Activated naive CD4-positive, alpha-beta T cell treated with anti-CD3 and anti-CD28 coated beads, Interleukin-2, amount 50 U/mL, for 16 hours (primary cell): ENCODE measurements around the gene MIOX.
A peak's percentile ranks its signal among the peaks of the same experiment; 100 is the strongest.

ENCODE experiments used
- DNase-seq: peaks from one replicate; pipeline ENCODE4 v3.0.0-alpha.2; 2020

MIOX gene

DNA sequence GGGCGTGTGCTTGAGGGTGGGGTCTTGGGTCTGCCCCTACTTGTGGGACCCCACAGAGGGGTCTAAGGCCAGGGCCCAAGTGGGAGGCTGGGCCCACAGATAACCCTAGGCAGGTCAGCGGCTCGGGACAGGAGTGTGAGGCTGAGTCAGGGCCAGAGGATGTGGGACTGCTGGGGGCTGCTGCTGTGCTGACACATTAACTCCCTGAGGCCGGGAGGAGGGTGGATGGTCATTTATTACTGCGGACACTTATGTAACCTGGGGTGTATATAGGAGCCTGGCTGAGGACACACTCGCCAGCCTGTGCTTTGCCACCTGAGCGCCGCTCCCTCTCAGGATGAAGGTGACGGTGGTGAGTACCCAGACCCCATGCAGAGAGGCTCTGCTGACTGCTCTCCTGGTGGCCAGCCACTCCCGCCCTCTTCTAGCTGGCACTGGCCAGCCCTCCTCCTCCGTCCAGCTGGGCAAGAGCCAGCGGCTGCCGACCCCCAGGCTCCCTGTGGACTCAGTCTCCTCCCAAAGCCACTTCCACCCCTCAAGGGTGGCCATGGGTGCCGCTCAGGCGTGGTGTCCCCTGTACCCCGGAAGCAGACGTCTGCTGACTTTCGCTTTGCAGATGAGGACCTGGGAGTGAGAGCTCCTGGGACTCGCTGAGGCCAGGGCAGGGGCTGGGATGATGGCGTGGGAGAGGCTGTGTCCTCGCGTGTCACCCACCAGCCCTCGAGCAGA lies at the start of gene MIOX:
Gene MIOX (plus strand): TSS at position 299 of the 729 bp plus-strand sequence. CDS start 39 bp downstream, at position 338.
- DNase-seq, result no peak

DNA sequence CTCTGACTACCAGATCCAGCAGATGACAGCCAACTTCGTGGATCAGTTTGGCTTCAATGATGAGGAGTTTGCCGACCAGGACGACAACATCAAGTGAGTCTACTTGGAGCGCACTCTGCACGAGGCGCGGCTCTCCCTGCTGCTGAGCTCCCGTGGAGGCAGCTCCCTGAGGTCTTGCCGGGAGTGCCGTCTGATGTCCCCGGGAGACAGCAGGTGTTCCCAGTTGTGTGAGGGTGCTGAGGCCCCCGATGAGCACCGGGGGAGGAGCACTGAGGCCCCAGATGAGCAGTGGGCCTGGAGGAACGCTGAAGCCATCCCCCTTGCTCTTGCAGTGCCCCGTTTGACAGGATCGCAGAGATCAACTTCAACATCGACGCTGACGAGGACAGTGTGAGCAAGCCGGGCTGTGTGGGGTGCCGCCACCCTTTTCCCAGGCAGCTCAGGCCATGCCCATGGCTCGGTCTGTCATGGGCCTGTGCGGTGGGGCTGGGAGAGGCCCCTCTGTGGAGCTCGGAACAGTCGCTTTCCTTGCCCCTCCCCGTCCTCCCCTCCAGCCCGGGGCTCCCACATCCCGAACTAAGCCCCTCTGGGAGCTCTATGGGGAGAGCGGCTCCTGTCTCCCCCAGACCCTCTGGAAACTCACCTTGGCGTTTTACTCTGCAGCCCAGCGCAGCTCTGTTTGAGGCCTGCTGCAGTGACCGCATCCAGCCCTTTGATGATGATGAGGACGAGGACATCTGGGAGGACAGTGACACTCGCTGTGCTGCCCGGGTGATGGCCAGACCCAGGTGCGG lies 49.0 kb upstream of the MIOX start:
- DNase-seq, result no peak

DNA sequence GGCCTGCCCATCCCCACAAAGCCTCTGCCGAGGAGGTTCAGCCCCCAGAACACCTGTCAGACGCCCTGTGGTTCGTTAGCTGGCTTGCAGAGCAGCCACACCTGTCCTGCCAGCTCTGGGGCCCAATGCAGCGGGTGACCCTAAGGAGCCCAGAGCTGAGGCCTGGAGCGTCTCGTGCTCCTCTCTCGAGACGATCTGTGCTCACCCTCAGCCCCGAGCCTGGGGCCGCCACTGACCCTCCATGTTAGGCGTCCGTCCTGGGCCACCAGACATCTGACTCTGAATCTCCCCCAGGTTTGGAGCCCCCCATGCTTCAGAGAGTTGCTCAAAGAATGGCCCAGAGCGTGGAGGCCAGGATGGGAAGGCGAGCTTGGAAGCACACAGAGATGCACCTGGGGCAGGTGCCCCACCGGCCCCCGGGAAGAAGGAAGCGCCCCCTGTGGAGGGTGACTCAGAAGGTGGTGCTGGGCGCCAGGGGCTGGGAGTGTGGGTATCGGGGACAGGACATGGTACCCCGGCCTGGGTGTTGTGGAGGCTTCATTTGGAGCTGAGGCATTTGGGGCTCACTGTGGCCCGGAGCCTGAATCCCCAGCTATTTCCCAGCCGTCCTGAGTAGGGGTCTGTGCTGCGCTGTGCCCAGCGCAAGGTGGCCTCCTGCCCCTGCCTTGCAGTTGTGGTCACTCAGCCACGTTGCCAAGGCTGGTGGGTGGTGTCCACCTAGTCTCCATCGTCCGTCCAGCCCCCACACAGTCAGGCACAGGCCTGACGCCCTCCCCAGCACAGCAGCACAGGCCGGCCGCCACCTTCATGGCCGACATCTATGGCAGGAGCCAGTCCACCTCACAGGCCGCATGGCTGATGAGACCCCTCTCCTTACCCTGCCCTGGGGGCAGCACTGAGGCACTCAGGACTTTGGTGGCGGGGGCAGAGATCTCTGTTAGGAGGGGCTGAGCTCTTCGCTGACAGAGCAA lies 48.1 kb upstream of the MIOX start:
- peak; percentile 10 for DNase-seq

DNA sequence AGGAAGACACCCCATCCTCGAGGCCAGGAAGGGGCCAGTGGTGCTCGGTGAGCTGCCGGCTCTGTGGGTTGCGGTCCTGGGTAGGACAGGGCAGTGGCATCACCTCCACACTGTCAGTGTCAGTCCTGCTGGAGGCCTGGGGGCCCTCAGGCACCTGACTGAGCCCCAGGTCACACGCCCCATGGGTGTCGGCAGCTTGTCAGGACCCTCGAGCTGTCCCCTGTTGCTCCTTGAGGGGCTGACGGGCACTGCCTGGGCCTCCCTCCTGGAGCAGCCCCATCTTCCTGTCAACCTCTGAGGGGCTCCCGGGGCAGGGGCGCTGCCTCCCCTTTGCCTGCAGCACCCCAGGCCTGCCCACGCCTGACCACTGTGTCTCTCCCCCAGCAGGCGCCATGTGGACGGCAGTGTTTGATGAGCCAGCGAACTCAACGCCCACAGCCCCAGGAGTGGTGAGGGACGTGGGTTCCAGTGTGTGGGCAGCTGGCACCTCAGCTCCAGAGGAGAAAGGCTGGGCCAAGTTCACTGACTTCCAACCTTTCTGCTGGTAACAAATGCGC lies 47.3 kb upstream of the MIOX start:
- DNase-seq, result peak; percentile 10

DNA sequence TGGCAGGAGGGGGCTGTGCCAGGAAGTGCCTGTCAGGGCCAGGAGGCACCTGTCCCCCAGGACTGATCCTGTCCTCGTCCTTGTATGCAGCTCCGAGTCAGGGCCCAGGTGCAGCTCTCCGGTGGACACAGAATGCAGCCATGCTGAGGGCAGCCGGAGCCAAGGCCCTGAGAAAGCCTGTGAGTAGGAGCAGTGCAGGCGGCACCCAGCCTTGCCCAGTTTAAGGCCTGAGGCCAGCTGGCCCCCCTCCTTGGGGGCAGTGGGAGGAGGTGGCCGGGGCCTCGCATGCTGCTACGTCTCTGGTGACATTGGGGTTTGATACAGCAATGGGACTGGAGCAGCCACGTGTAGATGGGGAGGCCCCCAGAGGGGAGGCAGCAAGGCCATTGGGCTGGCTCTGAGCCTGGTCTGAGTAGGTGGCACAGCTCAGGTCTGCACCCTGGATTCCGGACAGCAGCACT lies 46.8 kb upstream of the MIOX start:
- DNase-seq, result no peak

DNA sequence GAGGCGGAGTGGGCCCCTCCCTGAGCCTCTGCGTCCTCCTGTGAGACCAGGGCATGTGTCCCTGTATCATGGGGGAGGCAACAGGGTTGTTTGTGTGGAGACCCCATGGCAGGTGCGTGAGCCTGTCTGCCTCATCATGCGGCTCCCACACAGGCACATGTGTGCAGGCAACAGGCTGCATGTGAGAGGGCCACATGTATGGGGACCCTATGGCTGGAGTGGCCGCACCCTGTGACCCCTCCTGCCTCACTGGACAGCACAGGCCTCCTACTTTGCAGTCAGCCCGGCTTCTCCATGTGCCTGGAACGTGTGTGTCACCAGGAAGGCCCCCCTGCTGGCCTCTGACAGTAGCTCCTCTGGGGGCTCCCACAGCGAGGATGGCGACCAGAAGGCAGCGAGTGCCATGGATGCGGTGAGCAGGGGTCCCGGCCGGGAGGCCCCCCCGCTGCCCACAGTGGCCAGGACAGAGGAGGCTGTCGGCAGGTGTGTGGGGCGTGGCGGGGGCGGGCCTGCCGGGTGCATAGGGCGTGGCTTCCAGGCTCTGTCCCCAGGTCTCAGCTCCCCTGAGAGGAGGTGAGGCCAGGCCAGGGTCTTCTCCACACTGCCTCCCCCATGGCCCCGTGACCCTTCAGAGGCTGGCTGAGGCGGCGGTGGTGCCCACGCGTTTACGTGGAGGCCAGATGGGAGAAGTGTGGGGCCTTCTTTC lies 46.0 kb upstream of the MIOX start:
- peak; percentile 11 for DNase-seq

DNA sequence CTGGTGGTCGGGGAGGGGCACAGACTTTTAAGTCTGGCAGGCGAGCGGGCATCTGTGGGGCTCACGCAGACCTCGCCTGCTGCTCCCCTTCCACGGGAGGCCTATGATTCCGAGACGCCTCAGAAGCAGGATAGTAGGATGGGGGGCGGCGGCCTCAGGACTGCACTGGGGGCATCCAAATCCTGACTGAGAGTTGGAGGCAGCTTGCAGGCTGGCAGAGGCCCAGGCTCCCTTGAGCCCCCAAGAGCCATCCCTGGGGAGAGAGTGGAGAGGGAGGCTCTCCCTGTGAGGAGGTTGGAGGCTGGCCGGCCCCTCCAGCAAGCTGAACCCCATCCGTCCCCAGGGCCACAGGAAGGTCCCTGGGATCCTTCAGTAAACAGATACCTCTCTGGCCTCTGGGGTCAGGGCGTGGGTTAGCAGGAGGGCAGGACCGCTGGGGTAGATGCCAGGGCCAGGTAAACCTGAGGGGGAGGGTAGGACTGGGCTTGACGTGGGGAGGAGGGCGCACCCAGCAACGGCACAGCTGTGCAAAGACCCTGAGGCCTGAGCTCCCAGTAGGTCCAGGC lies 45.1 kb upstream of the MIOX start:
- no peak for DNase-seq

DNA sequence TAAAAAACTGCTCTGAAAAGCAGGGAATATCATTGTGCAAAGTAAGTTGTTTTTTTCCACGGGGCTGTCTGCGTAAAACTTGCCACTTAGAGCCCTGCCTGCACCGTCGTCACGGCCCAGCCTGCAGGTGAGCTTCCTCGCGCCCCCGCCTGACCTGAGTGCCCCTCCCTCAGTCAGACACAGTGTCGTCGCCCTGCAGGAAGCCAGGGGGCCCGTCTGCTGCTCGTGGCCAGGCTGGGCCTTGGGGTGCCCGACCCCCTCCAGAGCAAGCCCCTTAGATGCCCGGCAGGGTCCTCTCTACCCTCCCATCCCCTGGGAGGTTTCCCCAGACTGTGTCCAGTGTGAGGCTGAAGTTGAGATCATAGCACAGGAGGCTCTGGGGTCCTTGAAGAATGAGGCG lies 43.5 kb upstream of the MIOX start:
- no peak for DNase-seq

DNA sequence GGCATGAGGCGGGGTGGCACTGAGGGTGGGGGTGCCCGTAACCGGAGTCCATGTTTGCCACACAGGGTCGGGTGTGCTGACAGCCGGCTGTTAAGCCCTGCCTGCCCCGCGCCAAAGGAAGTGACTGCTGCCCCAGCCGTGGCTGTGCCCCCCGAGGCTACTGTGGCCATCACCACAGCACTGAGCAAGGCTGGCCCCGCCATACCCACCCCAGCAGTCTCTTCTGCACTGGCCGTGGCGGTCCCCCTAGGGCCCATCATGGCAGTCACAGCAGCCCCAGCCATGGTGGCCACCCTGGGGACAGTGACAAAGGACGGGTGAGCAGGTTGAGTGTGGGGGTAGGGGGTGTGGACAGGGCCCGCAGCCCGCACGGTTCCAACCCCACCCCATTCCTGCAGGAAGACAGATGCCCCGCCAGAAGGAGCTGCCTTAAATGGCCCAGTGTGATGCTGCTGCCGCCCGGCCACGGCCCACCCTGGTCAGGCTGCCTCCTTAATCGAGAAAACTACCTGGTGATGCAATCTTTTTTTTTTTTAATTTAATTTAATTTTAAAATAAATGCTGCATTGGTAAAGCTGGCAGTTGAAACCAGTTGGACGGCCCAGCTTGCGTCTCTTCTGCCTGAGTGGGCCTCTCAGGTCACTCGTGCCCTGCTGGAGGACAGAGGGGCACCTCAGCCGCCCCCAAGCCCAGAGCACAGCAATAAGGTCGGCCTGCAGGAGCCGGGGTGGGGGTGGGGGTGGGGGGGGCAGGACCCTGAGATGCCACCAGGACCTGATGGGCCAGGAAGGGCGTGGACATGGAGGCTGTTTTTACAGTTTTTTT lies 42.6 kb upstream of the MIOX start:
- no peak for DNase-seq

DNA sequence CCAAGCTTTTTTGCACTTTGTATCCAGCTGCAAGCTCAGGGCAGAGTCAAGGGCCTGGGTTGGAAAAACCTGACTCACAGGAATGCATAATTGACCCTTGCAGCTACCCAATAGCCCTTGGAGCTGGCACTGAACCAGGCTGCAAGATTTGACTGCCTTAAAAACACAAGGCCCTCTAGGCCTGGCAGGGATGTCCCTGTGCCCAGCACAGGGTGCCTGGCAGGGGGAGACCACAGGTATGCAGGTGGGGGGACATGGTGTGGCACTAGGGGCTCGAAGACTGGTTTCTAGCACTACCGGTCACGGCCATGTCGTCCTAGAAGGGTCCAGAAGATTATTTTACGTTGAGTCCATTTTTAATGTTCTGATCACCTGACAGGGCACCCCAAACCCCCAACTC lies 42.0 kb upstream of the MIOX start:
- DNase-seq, result no peak

DNA sequence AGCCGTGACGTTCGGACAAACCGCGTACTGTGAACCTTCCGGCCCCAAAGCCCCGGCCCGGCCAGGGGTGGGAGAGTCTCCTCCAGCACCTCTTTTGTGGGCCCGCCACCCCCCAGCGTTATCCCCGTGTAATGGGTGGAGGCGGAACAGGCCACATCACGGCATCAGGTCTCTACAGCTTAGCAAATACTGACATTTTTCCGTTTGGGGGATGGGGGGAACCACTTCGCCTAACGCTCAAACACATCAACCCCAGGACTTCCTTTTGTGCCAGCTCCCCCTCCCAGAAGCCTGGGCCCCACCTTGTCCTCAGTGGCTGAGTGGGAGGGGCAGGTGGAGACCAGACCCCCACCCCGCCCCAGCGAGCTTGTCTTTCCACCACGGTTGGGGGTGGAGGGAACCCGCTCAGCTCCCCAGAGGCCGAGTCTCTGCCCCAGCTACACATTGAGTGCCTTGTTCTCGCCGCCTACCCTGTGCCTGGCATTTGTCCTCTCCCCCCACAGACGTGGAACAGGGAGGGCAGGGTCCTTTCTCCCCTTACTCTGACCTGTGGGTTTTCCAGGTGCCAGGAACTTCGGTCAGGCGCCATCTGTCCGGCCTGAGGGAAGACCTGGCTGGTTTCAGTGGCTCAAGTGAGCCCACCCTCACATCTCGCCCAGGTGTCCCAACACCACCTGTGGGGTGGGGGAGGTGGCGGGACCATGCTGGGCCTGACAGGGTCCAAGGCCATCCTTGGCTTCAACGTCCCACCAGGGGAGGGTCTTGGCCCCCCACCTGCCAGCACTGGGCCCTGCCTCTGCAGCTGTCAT lies 41.4 kb upstream of the MIOX start:
- DNase-seq, result no peak

DNA sequence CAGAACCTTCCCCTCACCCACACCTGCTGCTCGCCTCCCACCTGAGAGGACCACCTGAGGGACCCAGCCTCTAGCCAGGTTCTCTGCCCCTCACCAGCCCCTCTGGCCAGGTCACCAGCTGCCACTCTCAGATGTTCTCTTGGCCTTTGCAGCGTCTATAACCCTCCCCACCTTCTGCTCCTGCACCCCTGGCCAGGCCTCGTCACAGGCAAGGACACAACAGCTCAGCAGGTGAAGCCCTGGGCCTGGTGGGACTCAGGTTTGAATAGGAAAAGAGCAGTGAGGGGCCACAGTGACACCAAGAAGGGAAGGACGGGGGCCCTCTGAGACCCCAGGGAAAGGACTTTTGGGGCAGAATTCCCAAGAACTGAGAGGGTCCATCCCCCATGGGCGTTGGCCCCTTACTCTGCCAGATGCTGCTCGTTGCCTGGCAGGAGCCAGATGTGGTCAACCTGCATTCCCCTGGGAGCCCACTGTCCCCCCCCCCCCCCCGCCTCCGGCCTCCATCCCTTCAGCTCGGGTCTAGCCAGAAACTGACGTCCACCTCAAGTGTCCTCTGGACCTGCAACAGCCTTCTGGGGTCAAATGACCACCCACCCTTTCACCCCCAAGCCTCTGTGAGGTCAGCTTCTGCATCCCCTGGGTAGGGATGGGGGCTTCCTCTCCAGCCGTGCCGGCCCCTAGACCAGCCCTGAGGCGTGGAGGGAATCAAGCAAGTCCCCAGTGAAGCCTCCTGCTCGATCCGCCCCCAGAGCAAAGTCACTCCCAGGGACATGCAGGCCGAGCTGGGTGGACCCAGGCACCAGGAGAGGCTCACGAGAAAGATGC lies 40.6 kb upstream of the MIOX start:
- no peak for DNase-seq

DNA sequence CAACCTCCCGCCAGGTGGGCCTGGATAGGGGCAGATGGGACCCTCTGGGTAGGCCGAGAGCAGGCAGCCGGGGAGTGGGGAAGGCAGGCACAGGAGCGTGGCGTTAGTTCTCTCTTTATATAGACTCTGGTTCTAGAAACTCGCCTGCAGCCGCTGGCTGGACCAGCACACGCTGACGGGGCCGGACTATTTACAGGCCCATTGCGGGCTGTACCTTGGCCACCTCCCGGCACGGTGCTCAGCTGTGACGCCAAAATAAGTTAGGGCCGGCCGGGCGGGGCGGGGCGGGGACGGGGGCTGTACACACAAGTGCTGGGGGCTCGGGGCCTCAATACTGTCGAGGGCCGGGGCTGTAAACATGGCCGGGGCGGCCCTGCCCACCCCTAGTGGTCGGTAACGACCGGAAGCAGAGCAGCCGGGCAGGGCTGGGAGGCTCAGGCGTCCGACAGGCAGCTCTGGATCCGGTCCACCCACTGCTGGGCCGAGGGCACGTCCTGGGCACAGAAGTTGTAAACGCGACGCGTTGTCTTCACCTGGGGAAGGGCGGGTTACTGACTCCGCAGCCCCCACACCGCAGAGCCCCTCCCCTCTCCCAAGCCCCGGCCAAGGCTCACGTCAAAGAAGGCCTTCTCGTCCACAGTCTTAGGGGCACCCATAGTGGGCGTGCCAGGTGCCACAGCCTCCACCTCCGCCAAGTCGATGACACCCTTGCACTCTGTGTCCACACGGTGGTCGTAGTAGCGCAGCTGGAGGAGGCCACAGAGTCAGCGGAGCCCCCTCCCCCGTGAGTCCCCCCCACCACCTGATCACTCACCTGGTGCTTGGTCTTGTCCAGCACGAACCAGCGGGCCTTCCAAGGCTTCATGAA lies 39.7 kb upstream of the MIOX start:
- DNase-seq, result no peak

DNA sequence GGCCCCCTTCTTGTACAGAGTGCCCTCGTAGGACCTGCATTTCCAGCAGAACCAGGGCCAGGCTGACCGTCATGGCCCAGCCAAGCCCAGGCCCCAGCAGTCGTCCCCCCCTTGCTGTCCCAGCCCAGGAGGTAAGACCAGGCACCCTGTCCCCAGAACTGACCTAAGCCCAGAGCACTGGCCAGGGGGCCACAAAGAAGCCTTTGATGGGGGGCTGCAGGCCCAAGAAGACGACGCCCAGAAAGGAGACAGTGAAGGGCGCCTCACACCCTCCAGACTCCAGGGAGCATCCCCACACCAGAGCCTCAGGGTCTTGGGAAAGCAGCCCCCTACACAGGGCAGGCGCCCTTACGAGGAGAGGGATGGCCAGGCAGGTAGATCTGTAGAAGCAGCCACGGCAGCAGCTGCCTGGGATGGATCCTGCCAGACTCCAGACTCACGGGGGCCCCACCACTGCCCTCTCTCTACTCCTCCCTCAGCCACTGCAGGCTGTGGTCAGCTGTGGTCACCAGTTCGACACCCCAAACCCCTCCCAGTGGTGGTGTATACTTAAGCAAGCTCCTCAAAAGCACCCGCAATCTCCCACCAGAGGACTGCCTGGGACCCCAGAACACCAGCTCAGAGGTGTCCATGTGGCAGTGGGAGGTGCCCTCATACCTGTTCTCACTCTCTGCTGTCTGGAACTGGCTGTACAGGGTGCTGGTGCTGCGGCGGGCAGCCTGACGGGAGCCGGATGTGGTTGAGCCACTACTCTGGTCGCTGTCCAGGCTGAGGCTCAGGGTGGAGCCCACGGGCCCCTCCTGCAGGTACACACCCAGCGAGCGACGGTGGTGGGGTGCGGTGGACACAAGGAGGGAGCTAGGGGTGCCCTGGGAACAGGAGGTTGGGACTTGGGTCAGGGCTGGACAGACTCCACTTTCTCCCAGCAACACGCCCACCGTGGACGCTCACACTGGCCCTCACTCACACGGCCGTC lies 38.8 kb upstream of the MIOX start:
- DNase-seq, result no peak

DNA sequence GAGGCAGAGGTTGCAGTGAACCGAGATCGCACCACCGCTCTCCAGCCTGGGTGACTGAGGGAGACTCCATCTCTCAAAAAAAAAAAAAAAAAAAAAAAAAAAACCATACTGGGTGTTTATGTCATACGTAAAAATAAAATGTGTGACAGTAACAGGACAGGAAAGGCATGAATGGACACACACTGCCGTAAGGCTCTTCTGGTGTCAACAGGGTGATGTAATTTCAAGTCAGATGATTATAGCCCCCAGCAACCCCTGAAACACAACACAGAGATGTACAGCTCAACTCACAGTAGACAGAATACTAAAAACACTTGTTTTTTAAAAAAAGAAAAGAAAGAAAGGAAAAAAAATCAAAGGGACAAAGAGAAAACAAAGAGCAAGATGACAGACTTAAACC lies 34.0 kb upstream of the MIOX start:
- no peak for DNase-seq

DNA sequence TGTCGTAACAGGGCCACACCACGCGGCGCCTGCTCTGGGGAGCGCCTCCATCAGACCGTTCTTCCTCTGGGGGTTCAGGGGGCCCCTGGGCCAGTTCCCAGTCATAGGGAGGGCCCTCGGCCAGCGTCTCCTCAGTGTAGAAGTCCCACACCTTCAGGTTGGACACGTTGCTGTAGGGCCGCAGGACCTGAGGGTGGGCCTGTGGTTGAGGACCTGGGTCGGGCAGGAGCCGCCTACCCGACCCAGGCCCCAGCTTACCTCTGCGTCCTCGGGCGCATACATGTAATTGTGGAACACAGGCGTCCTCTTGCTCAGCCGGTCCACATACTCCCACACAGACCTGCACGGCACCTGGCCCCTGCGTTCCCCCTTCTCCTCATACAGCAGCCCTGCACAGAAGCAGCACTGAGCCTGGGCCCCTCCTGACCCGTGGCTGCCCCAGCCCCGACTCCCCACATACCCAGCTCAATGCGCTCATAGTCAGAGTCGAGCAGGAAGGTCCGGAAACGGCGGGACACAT lies 32.0 kb upstream of the MIOX start:
- DNase-seq, result no peak
